Tongue (tissue), 2 donors: ENCODE results near the gene AP1G1. TPM values are rescaled to one million over a fixed set of nuclear protein-coding genes. Genes with fewer than 3 reads are reported as not detected.
A peak's percentile ranks its signal among the peaks of the same experiment; 100 is the strongest.
"Not testable (repeated sequence)": the region's sequence is repeated elsewhere in the genome, so short reads cannot be mapped to it uniquely, and the experiment has no call there.

Experiments used
- DNase-seq: peaks from one replicate; pipeline ENCODE4 v3.0.0-alpha.2; 2015
- total RNA-seq: library from RNA; depleted of rRNA; stranded (reverse); fragments of >200 nt; gene quantifications from one replicate; pipeline ENCODE4 v1.2.3, GENCODE V29; 2014

AP1G1 gene
- total RNA-seq, 1 donor from 2014 or later: 109 TPM

- peak; percentile 45 for DNase-seq
These were observed 585 bp downstream of the AP1G1 start for GRCh38 chr16:71807905-71808592.

DNA sequence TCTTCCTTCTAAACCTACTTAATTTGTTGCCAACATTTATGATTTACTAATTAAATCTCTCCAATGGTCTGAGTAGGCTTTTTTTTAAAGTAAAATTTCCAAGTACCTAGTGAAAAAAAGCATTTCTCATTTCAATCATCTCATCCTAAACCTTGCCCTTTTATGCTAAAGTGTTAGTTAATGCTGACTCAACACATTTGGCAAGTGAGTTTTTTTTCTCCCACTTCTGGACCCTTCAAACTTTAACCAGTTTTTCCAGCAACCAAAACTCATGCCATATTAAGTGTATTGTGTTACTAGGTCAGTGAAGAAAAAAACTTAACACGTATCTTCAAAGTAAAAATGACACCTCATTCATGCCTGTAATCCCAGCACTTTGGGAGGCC lies 5.3 kb downstream of the AP1G1 start:
- no peak for DNase-seq

DNA sequence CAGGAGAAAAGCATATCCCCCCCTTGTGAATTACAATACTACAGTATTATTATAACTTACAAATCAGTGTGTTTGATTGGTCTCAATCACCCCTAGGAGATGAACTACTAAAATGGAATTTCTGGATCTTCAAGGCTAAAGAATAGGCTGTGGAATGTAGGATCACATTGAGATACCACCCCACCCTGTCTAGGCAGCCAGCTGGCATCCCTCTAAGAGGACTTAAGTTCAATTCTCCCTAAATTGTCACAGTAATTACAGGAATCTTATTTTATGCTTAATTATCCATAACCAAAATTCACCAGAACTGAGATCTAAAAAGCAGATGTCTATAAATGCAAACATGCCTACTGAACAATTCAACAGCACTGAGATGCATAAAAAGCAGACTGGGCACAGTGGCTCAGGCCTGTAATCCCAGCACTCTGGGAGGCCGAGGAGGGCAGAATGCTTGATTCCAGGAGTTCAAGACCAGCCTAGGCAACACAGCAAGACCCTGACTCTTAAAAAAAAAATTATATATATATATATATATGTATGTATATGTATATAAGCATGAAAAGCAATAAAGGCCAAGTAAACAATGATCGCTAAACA lies 12.0 kb downstream of the AP1G1 start:
- DNase-seq: no peak

DNA sequence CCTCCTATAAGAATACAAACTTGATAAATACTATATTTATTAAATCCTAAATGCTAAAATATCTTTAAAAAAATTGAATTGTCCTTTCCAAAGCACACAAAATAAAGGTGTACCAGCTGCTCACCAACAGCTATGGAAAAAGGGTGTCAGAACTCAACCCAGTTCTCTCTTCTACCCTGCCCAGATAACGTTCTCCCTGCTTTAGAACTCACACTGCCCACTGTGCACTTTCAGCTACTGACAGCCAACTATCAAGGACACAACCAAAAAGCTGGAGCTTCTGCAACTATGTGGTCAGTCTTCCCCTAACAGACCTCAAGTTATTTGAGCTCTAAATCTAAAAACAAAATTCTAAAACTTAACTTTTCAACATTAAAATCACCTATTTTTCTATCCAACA lies 13.7 kb downstream of the AP1G1 start:
- DNase-seq: no peak

DNA sequence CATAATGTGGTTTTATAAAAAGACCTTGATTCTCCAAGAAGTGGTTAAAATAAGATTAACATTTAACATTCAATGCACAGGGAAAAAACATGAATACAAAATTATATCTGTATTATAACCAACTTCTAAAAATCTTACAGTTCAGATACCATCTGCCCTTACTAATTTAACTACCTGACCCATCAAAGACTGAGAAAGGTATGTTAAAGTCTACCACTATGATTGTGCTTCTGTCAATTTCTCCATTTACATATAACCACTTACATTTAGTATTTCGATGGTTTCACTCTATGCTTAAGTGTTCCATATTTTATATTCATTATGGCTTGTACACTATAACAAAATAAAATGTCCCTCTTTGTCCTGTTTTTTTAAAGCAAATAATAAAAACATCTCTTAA lies 14.6 kb downstream of the AP1G1 start:
- no peak for DNase-seq

GRCh38 chr16:71792176-71792575 lies 16.5 kb downstream of the AP1G1 start:
- no peak for DNase-seq

DNA sequence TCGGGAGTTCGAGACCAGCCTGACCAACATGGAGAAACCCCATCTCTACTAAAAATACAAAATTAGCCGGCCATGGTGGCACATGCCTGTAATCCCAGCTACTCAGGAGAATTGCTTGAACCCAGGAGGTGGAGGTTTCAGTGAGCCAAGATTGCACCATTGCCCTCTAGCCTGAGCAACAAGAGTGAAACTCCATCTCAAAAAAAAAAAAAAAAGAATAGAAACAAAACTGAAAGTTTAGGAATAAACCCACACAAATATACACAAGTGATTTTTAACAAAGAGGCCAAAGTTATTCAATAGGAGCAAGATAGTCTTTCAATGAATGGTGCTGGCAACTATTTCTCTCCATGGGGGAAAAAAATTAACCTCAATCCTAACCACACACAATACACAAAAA lies 18.3 kb downstream of the AP1G1 start:
- DNase-seq: not testable (repeated sequence)

GRCh38 chr16:71789136-71789535 lies 19.5 kb downstream of the AP1G1 start:
- no peak for DNase-seq

DNA sequence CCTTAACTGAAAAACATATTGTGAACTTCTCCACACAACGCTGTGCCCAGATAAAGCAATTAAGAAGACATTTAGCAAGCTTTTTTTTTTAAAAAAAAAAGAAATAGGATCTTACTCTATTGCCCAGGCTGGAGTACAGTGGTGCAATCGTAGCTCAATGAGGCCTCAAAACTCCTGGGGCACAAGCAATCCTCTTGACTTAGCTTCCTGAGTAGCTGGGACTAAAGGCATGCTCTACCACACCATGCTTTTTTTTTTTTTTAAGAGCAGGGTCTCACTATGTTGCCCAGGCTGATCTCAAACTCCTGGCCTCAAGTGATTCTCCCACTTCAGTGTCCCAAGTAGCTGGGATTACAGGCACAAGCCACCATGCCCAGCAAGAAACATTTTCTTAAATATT lies 20.1 kb downstream of the AP1G1 start:
- DNase-seq: no peak

DNA sequence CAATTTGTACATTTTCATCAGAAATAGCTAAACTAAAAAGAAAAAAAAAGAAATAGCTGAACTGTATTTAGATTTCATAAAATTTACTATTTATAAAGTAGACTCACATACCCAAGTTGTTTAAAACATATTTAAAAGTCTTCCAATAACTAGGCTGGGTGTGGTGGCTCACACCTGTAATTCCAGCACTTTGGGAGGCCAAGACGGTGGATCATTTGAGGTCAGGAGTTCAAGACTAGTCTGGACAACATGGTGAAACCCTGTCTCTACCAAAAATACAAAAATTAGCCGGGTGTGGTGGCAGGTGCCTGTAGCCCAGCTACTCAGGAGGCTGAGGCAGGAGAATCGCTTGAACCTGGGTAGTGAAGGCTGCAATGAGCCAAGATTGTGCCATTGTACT lies 23.5 kb downstream of the AP1G1 start:
- not testable (repeated sequence) for DNase-seq

- no peak for DNase-seq
These were observed 24.5 kb downstream of the AP1G1 start for GRCh38 chr16:71784093-71784492.

GRCh38 chr16:71781741-71782140 lies 26.9 kb downstream of the AP1G1 start:
- no peak for DNase-seq

GRCh38 chr16:71780521-71781089 lies 28.0 kb downstream of the AP1G1 start:
- no peak for DNase-seq

DNA sequence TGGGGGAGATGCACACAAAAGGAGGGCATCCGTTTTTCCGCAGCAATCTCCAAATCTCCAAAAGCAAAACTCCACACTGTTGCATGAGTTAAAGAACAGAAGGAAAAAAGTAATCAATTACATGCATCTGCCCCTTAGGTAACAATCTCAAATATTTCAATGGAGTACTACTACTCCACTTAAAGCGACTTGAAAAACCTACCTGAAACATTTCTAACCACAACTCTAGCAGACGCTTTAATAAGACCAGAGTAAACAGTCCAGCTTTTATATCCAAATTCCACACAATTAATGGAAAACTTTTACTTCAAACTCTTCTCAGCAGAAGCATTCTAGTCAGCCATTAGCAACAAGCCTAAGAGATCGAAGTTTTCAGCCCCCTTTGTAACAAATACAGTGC lies 29.9 kb downstream of the AP1G1 start:
- no peak for DNase-seq

GRCh38 chr16:71777329-71777728 lies 31.3 kb downstream of the AP1G1 start:
- no peak for DNase-seq

DNA sequence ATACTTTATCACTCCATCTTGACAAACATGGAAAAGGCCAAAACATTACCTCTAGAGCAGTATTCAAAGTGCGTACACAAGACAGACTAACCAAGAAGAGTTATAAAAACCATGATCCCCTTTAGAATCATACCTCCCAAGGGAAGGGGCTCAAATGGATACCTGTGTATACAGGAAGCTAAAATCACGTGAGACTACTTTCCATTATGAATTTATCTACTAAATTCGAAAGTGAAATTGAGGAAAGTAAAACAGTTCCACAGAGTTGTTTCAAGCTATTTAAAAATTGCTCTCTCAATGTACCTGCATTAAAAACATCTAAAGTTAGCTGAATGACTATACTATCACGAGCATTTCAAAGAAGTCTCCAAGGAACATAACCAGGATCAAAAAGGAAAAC lies 32.7 kb downstream of the AP1G1 start:
- DNase-seq: no peak

DNA sequence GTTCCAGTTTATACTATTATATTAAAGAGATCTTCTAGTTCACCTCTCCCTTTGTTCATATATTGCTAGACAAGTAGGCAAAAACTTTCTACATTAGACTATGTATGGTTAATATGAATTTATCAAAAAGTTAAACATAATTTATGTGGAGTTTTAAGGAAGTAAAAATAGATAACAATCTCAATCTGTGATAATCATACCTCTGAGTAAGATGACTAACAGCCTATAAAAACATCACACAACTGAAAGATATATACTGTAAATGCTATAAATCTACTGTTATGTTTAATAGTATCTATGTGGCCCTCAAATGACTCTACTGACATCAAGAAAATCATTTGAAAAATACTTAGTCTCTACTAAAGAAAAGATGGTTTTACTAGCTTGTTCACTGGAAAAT lies 37.1 kb downstream of the AP1G1 start:
- no peak for DNase-seq

- no peak for DNase-seq
These were observed 39.4 kb downstream of the AP1G1 start for GRCh38 chr16:71769222-71769621.

DNA sequence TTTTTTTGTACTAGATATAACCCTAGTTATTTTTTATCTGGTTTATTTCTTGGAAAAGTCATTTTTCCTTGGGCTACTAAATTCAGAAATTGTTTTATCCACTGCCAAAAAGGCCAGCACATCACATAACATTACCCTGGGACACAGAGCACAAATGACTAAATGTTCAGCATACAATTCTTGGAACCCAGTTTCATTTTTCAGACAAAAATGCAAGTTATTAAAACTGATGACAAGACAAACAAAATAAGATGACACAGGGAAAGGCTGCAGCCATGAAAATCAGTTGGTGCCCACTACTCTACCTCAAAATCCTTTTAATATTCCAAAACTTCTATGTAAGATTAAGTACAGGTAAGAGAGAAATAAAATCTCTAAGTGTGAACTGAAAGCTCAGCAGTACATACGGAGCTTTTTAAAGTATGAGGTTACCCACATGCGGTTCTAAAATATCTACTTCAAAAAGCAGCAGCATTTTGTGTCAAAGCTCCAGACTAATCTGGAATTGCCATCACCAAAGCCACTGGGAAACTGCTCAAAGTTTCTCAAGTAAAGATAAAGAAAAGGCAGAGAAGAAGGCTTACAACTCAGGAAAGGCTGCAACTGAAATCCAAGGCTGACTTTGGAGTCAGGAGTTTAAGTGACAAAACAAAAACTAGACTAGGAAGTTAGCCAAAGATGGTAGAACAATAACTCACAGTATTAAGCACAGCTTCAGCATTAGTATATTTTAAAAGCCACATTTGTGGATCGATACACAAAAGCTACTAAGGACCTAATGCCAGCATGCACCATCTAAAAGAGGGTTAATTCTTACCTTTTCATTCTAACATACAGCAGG lies 41.4 kb downstream of the AP1G1 start:
- no peak for DNase-seq

DNA sequence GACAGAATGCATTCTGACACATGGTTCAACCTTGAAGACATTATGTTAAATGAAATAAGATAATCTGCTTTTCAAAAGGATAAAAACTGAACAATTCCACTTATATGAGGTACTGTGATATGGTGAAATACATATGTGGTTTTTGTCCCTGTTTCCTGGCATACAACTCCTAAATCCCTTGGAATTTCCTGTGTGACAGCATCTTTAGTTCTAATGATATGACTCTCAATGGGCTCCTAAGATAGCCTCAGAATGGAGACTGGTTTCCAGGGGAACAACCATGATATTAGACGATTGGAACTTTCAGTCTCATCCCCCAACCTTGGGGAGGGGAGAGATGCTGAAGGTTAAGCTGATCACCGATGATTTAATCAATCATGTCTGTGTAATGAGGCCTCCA lies 46.4 kb downstream of the AP1G1 start:
- no peak for DNase-seq

GRCh38 chr16:71761097-71761496 lies 47.5 kb downstream of the AP1G1 start:
- no peak for DNase-seq

DNA sequence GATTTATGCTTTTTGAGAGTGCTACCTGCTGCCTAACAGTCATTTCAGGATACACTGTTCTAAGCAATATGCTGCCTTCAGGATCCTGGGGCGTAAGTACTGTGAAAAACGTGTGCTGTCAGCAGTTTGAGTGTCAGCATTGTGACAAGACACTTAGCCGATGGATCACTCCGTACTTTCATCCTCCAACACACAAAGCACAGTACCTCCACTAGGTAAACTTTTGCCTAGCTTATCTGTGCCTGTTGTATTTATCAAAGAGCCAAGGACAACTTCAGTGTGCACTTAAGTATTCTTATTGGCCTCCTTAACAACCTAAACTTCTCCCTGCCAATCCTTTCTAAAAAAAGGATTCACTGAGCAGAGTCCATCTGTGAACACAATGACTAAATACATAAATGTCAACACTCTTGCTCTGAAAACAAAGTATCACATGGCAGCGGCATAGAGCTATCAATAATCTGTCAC lies 50.3 kb downstream of the AP1G1 start:
- no peak for DNase-seq

GRCh38 chr16:71754652-71755051 lies 54.0 kb downstream of the AP1G1 start:
- DNase-seq: no peak
